H1 (cell line): Measurements from ENCODE around the gene CCDC157. TPM values are rescaled to one million over a fixed set of nuclear protein-coding genes. Genes with fewer than 3 reads are reported as not detected.

Source experiments
- CTCF ChIA-PET: fragments of 300-600 bp; sonication (Branson Sonifier 250); formaldehyde crosslinking; loops from one replicate; lab custom pipeline; 2021; ENCODE audit not compliant: partially characterized antibody; lab: Charles Lee
- POLR2A ChIA-PET: fragments of 300-600 bp; sonication (Branson Sonifier 250); formaldehyde crosslinking; loops from one replicate; lab custom pipeline; 2021; ENCODE audit warnings: inconsistent platforms; ENCODE audit not compliant: partially characterized antibody; lab: Charles Lee
- DNase-seq, 2 experiments: peaks; one replicate each; pipeline versions ENCODE4 v3.0.0 to v3.0.0-alpha.2; 2010 to 2022; ENCODE audit warnings: low spot score in 2 of 2, low read depth in 1 of 2, mixed read lengths in 1 of 2
- FAIRE-seq: peaks from 2 replicates; lab custom pipeline; 2011; peaks lifted over from hg19 to GRCh38; lab: Jason Lieb, UNC
- H2AFZ ChIP-seq: 2 replicates; pipeline ENCODE4 v1.8.1; 2012; ENCODE audit warnings: low read length, inconsistent platforms
- H2AK5ac ChIP-seq: 2 replicates; pipeline ENCODE4 v1.6.1; 2013; ENCODE audit warnings: low read depth, low read length
- H2BK120ac ChIP-seq: replicated peaks from 2 replicates; pipeline ENCODE3; 2013; ENCODE audit warnings: low read depth, low read length, inconsistent platforms
- H2BK12ac ChIP-seq: 2 replicates; pipeline ENCODE4 v1.6.1; 2013; ENCODE audit warnings: low read depth, low read length
- H2BK15ac ChIP-seq: 2 replicates; pipeline ENCODE4 v1.6.1; 2013; ENCODE audit warnings: low read length
- H2BK20ac ChIP-seq: 2 replicates; pipeline ENCODE4 v1.6.1; 2013; ENCODE audit warnings: low read length
- H2BK5ac ChIP-seq: 2 replicates; pipeline ENCODE4 v1.6.1; 2013; ENCODE audit warnings: low read depth, low read length
- H3K14ac ChIP-seq: 2 replicates; pipeline ENCODE4 v1.6.1; 2013; ENCODE audit warnings: inconsistent platforms; ENCODE audit not compliant: insufficient read length
- H3K18ac ChIP-seq: 2 replicates; pipeline ENCODE4 v1.6.1; 2013; ENCODE audit warnings: low read length; ENCODE audit errors: extremely low read depth
- H3K23ac ChIP-seq: 2 replicates; pipeline ENCODE4 v1.6.1; 2013; ENCODE audit warnings: inconsistent platforms; ENCODE audit not compliant: insufficient read length
- H3K23me2 ChIP-seq: 2 replicates; pipeline ENCODE4 v1.6.1; 2013; ENCODE audit warnings: low read depth, low read length
- H3K27ac ChIP-seq: 2 replicates; pipeline ENCODE4 v1.6.1; 2011; ENCODE audit warnings: low read depth, low read length, inconsistent platforms
- H3K27me3 ChIP-seq, 4 experiments: replicated peaks in 1 of 4; 1 replicate in 1 of 4; 2 replicates in 3 of 4; pipeline versions ENCODE4 v1.6.1 to v1.8.1; 2011 to 2013; ENCODE audit warnings: low read length in 3 of 4, mild to moderate bottlenecking in 3 of 4, inconsistent platforms in 2 of 4, mixed read lengths in 2 of 4, moderate library complexity in 1 of 4; ENCODE audit not compliant: control insufficient read depth in 3 of 4, insufficient read depth in 3 of 4; ENCODE audit errors: extremely low read depth in 1 of 4
- H3K36me3 ChIP-seq, 4 experiments: 2 replicates each; pipeline versions ENCODE4 v1.6.1 to v1.8.1; 2011 to 2013; ENCODE audit warnings: mild to moderate bottlenecking in 4 of 4, low read length in 3 of 4, moderate library complexity in 2 of 4, control low read depth in 1 of 4, inconsistent platforms in 1 of 4; ENCODE audit not compliant: insufficient read depth in 4 of 4, control insufficient read depth in 2 of 4
- H3K4ac ChIP-seq: replicated peaks from 2 replicates; pipeline ENCODE3; 2013; ENCODE audit warnings: low read length, low read depth, mixed read lengths, inconsistent platforms; ENCODE audit not compliant: insufficient read length
- H3K4me1 ChIP-seq, 4 experiments: replicated peaks in 1 of 4; 1 replicate in 1 of 4; 2 replicates in 3 of 4; pipeline versions ENCODE4 v1.6.1 to v1.8.1; 2011 to 2013; ENCODE audit warnings: low read length in 3 of 4, inconsistent platforms in 2 of 4, mixed read lengths in 1 of 4; ENCODE audit not compliant: insufficient read depth in 4 of 4, control insufficient read depth in 3 of 4
- H3K4me2 ChIP-seq, 2 experiments: 2 replicates each; pipeline versions ENCODE4 v1.6.1 to v1.8.1; 2011 to 2013; ENCODE audit warnings: low read depth in 2 of 2, low read length in 2 of 2, control low read depth in 1 of 2, inconsistent platforms in 1 of 2, mild to moderate bottlenecking in 1 of 2; ENCODE audit not compliant: insufficient read depth in 1 of 2
- H3K4me3 ChIP-seq, 4 experiments: fragments of 200-600, 300-600 bp in 1 of 4; sonication (generic), shearing (Covaris generic), sonication (Bioruptor Twin) in 1 of 4; 2 replicates each; pipeline versions ENCODE4 v1.5.1 to v1.8.1; 2011 to 2016; ENCODE audit warnings: low read length in 4 of 4, low read depth in 3 of 4, control low read depth in 2 of 4, inconsistent platforms in 2 of 4, mild to moderate bottlenecking in 2 of 4, mixed read lengths in 1 of 4, moderate library complexity in 1 of 4; ENCODE audit not compliant: insufficient read depth in 2 of 4; ENCODE audit errors: extremely low read depth in 1 of 4
- H3K56ac ChIP-seq: replicated peaks from 2 replicates; pipeline ENCODE3; 2013; ENCODE audit warnings: low read depth, mild to moderate bottlenecking, mixed read lengths, low read length, inconsistent platforms; ENCODE audit not compliant: insufficient read length
- H3K79me1 ChIP-seq: 2 replicates; pipeline ENCODE4 v1.6.1; 2013; ENCODE audit warnings: low read depth, low read length, control low read depth
- H3K79me2 ChIP-seq, 2 experiments: 2 replicates each; pipeline versions ENCODE4 v1.6.1 to v1.8.1; 2012 to 2013; ENCODE audit warnings: low read length in 2 of 2, mild to moderate bottlenecking in 2 of 2, inconsistent platforms in 1 of 2; ENCODE audit not compliant: insufficient read depth in 2 of 2, control insufficient read depth in 1 of 2
- H3K9ac ChIP-seq, 4 experiments: replicated peaks in 1 of 4; 1 replicate in 1 of 4; 2 replicates in 3 of 4; pipeline versions ENCODE4 v1.6.1 to v1.8.1; 2011 to 2013; ENCODE audit warnings: low read depth in 3 of 4, low read length in 3 of 4, control low read depth in 2 of 4, mild to moderate bottlenecking in 2 of 4, moderate library complexity in 2 of 4, inconsistent platforms in 1 of 4; ENCODE audit errors: extremely low read depth in 1 of 4
- H3K9me3 ChIP-seq, 2 experiments: 2 replicates each; pipeline versions ENCODE4 v1.6.1 to v1.8.1; 2012 to 2013; ENCODE audit warnings: mild to moderate bottlenecking in 2 of 2, moderate library complexity in 2 of 2, control low read depth in 1 of 2, inconsistent platforms in 1 of 2, low read depth in 1 of 2, low read length in 1 of 2, mixed read lengths in 1 of 2; ENCODE audit not compliant: insufficient read depth in 2 of 2
- H4K20me1 ChIP-seq, 2 experiments: replicated peaks in 1 of 2; 2 replicates each; pipeline versions ENCODE3 to v1.8.1; 2011 to 2013; ENCODE audit warnings: inconsistent platforms in 2 of 2, low read length in 2 of 2, mild to moderate bottlenecking in 1 of 2; ENCODE audit not compliant: insufficient read depth in 2 of 2, control insufficient read depth in 1 of 2
- H4K5ac ChIP-seq: 2 replicates; pipeline ENCODE4 v1.6.1; 2013; ENCODE audit warnings: low read length, low read depth, mixed read lengths, inconsistent platforms; ENCODE audit not compliant: insufficient read length
- H4K8ac ChIP-seq: 2 replicates; pipeline ENCODE4 v1.8.0; 2013; ENCODE audit warnings: mild to moderate bottlenecking, moderate library complexity, low read length, inconsistent platforms; ENCODE audit not compliant: insufficient read depth; ENCODE audit errors: extremely low read depth
- H4K91ac ChIP-seq: replicated peaks from 2 replicates; pipeline ENCODE3; 2013; ENCODE audit warnings: low read length, mixed read lengths, inconsistent platforms; ENCODE audit not compliant: insufficient read length
- ASH2L ChIP-seq: fragments of 200-600, 300-600 bp; sonication (generic); IDR thresholded peaks from one replicate; pipeline ENCODE4 v1.7.1; 2017; ENCODE audit warnings: low read length
- BACH1 ChIP-seq: IDR thresholded peaks from 2 replicates; pipeline ENCODE4 v1.6.1; 2012; ENCODE audit warnings: low read length, improper control_type of control experiment
- BCL11A ChIP-seq, 2 experiments: IDR thresholded peaks; one replicate each; pipeline ENCODE4 v1.6.1; 2011; ENCODE audit warnings: low read depth in 2 of 2, low read length in 2 of 2, mild to moderate bottlenecking in 2 of 2
- CBX8 ChIP-seq: fragments of 300-800, 300-1000 bp; sonication (generic); IDR thresholded peaks from 2 replicates; pipeline ENCODE4 v1.7.1; 2016; ENCODE audit warnings: low read depth, low read length, borderline replicate concordance
- CHD2 ChIP-seq: IDR thresholded peaks from 2 replicates; pipeline ENCODE4 v1.6.1; 2012; ENCODE audit warnings: low read length, improper control_type of control experiment
- E2F6 ChIP-seq: IDR thresholded peaks from 2 replicates; pipeline ENCODE4 v1.6.1; 2012; ENCODE audit warnings: inconsistent platforms
- GABPA ChIP-seq: IDR thresholded peaks from 2 replicates; pipeline ENCODE4 v1.6.1; 2011; ENCODE audit warnings: mild to moderate bottlenecking, low read length, moderate library complexity, borderline replicate concordance; ENCODE audit not compliant: insufficient read depth
- MAX ChIP-seq: IDR thresholded peaks from 2 replicates; pipeline ENCODE4 v1.6.1; 2012; ENCODE audit warnings: inconsistent platforms
- RXRA ChIP-seq: IDR thresholded peaks from 2 replicates; pipeline ENCODE4 v1.6.1; 2011; ENCODE audit warnings: low read depth, mild to moderate bottlenecking, low read length, moderate library complexity; ENCODE audit not compliant: insufficient read depth
- SAP30 ChIP-seq: fragments of 300-600 bp; sonication (generic); IDR thresholded peaks from 2 replicates; pipeline ENCODE4 v1.7.1; 2012; ENCODE audit warnings: low read length, moderate library complexity, mild to moderate bottlenecking, inconsistent platforms; ENCODE audit not compliant: insufficient read depth, insufficient replicate concordance
- SIN3A ChIP-seq, 2 experiments: IDR thresholded peaks in 1 of 2; conservative IDR thresholded peaks in 1 of 2; 2 replicates each; pipeline ENCODE4 v1.6.1; 2011 to 2012; ENCODE audit warnings: low read length in 2 of 2, improper control_type of control experiment in 1 of 2, low read depth in 1 of 2, mild to moderate bottlenecking in 1 of 2
- SP2 ChIP-seq: IDR thresholded peaks from 2 replicates; pipeline ENCODE4 v1.6.1; 2012; ENCODE audit warnings: mild to moderate bottlenecking, low read length, inconsistent platforms
- TEAD4 ChIP-seq: IDR thresholded peaks from 2 replicates; pipeline ENCODE4 v1.6.1; 2012; ENCODE audit warnings: low read depth, low read length, inconsistent platforms, mixed read lengths
- WGBS, 2 experiments: shearing (Covaris generic) in 1 of 2; methylation state at CpG; one replicate each; pipeline versions ENCODE4 v1.1.6 to v1.1.7; 2013 to 2015; ENCODE audit warnings: low lambda C conversion rate in 2 of 2, mixed read lengths in 2 of 2, inconsistent platforms in 1 of 2, low coverage in 1 of 2, missing lambda C conversion rate in 1 of 2; ENCODE audit not compliant: insufficient replicate concordance in 2 of 2, insufficient coverage in 1 of 2, insufficient read length in 1 of 2; ENCODE audit errors: extremely low coverage in 1 of 2, missing lambda C conversion rate in 1 of 2; 5-methylcytosine and 5-hydroxymethylcytosine counted together
- polyA plus RNA-seq, 7 experiments: library from polyadenylated mRNA; depleted of rRNA in 3 of 7; stranded (reverse) in 5 of 7; unstranded in 2 of 7; fragments of >200 nt in 5 of 7; fragments of 200-250 nt in 2 of 7; gene quantifications; 1 replicate in 5 of 7; 2 replicates in 1 of 7; 4 replicates in 1 of 7; pipeline versions ENCODE4 v1.2.1 to v1.2.3, GENCODE V29; 2011 to 2013; ENCODE audit warnings: missing spikeins in 2 of 7, mixed read lengths in 2 of 7
- total RNA-seq: library from RNA; stranded (reverse); fragmentation: NEBNext Ultra II Directional; extraction: Animal tissue kit (Norgen Biotek cat#: 25700); gene quantifications from 2 replicates; pipeline ENCODE4 v1.2.1, GENCODE V29; 2021

Gene CCDC157
- total and polyA plus RNA-seq, 2 of the 8 experiments (the other 6 are each of a cell fraction or from before 2014, with no cell fraction given), result 4.1 to 8.4 TPM

GRCh38 chr22:30381264-30381663 is 24.5 kb downstream of the CCDC157 start:
- no peak overlapping the region for H2BK15ac ChIP-seq
- H3K27ac ChIP-seq, result no peak overlapping the region
- H3K23ac ChIP-seq, result no peak overlapping the region
- no peak overlapping the region for H4K5ac ChIP-seq
- ChIA-PET POLR2A (interaction anchor here (0.8 to 3.6 kb wide), 9 partner anchors 8 to 58 kb away, joined by 3 to 14 read pairs (median 3); no protein-coding TSS in a partner anchor), CTCF (interaction anchor here (0.6 to 2.5 kb wide), 8 partner anchors 10 to 553 kb away, joined by 3 to 10 read pairs (median 4); no protein-coding TSS in a partner anchor)
- no peak overlapping the region for H2BK120ac ChIP-seq
- peaks cover 2% of the 10 kb centered on the region in 2 experiments for H4K20me1 ChIP-seq
- no peak overlapping the region for H2BK5ac ChIP-seq
- no peak overlapping the region for H4K8ac ChIP-seq
- WGBS, 2 experiments, result 93% methylated on average over 12 of the region's 12 CpGs; no CpG with 5 or more reads in 1 of the 2 experiments
- H3K9ac ChIP-seq, result no peak overlapping the region
- no peak overlapping the region for H2BK12ac ChIP-seq
- H3K79me1 ChIP-seq, result no peaks in the 10 kb centered on the region
- no peak overlapping the region for H3K14ac ChIP-seq
- H3K18ac ChIP-seq, result no peak overlapping the region
- no peak overlapping the region for H4K91ac ChIP-seq
- no peak overlapping the region for H3K4ac ChIP-seq
- H3K9me3 ChIP-seq, result no peaks in the 10 kb centered on the region
- no peak overlapping the region for H3K56ac ChIP-seq
- H3K4me3 ChIP-seq, result no peak overlapping the region
- FAIRE-seq (no peak), DNase-seq (no peak)
- H3K23me2 ChIP-seq, result no peaks in the 10 kb centered on the region
- no peaks in the 10 kb centered on the region for H3K27me3 ChIP-seq
- peaks cover 0 to 4% (median 3%) of the 10 kb centered on the region in 4 experiments; a peak in 4 of 8 replicates for H3K36me3 ChIP-seq
- H3K4me1 ChIP-seq, result peaks cover 0 to 3% (median 0%) of the 10 kb centered on the region in 4 experiments; a peak in 2 of 7 replicates
- no peak overlapping the region for H2BK20ac ChIP-seq
- no peak overlapping the region for H3K4me2 ChIP-seq
- no peak overlapping the region for H2AK5ac ChIP-seq
- H2AFZ ChIP-seq, result no peak overlapping the region
- H3K79me2 ChIP-seq, result no peaks in the 10 kb centered on the region; a peak in 1 of 4 replicates
- TF ChIP-seq SIN3A (conservative IDR thresholded peaks at IDR 0.05 in 1 of 2, IDR thresholded peaks at IDR 0.05 in 1 of 2; ENCODE audit: low read depth in 1 of 2, low read length in 2 of 2) (no peak), SAP30 (no peak), TEAD4 (no peak), BCL11A (IDR thresholded peaks at IDR 0.05; ENCODE audit: low read depth in 2 of 2, low read length in 2 of 2) (no peak), SP2 (no peak), CHD2 (no peak), GABPA (no peak), ASH2L (no peak), RXRA (no peak), BACH1 (no peak), E2F6 (no peak), CBX8 (no peak), MAX (no peak)
